Gastroesophageal sphincter (tissue), 3 donors: Measurements from ENCODE around the gene DNAAF5.

ENCODE experiments used
- CTCF ChIP-seq, 4 experiments: fragments of 200-600 bp in 2 of 4; fragments of 450-650 bp in 2 of 4; sonication (generic) in 1 of 4; IDR thresholded peaks; one replicate each; pipeline ENCODE4 v1.5.1; 2017 to 2019; ENCODE audit warnings: antibody characterized with exemption in 4 of 4, mild to moderate bottlenecking in 2 of 4, moderate library complexity in 2 of 4
- POLR2A ChIP-seq, 2 donors: fragments of 450-650 bp; IDR thresholded peaks; one replicate each; pipeline ENCODE4 v1.6.1; 2017; ENCODE audit warnings: antibody characterized with exemption in 2 of 2, mild to moderate bottlenecking in 2 of 2, moderate library complexity in 1 of 2
- POLR2AphosphoS5 ChIP-seq: sonication (generic); formaldehyde crosslinking; IDR thresholded peaks from one replicate; pipeline ENCODE4 v1.6.1; 2017; ENCODE audit warnings: antibody characterized with exemption

DNA sequence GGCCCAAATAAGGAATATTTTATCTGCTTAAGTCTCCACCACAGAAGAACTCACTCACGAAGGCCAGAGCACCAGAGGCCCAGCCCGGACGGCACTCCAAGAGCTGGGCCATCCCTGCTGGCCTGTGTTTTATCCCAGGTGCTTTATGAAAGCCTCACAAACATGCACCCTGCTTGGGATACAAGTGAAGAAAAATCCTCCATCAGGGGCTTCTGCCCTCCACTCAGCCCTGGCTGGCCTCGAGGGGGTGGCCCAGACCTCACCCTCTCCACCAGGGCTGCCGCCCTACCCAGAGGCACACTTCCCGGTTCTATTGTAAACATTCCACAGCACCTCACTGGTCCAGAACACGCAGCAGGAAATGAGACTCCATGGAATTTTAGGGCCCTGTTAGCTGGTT lies 19.8 kb upstream of the DNAAF5 start:
- TF ChIP-seq CTCF (IDR thresholded peaks at IDR 0.05) (no peak), POLR2A (IDR thresholded peaks at IDR 0.05) (no peak), POLR2AphosphoS5 (no peak)
